DMS153 treated with DMSO at 0.1 percent for 48 hours (cell line): Measurements from ENCODE around the gene BCAM.
"Not testable (repeated sequence)": the region's sequence is repeated elsewhere in the genome, so short reads cannot be mapped to it uniquely, and the experiment has no call there.

Experiments used
- DNase-seq: peaks from one replicate; lab custom pipeline; 2025; ENCODE audit not compliant: unreplicated experiment; lab: John Stamatoyannopoulos, UW

Gene BCAM

DNA sequence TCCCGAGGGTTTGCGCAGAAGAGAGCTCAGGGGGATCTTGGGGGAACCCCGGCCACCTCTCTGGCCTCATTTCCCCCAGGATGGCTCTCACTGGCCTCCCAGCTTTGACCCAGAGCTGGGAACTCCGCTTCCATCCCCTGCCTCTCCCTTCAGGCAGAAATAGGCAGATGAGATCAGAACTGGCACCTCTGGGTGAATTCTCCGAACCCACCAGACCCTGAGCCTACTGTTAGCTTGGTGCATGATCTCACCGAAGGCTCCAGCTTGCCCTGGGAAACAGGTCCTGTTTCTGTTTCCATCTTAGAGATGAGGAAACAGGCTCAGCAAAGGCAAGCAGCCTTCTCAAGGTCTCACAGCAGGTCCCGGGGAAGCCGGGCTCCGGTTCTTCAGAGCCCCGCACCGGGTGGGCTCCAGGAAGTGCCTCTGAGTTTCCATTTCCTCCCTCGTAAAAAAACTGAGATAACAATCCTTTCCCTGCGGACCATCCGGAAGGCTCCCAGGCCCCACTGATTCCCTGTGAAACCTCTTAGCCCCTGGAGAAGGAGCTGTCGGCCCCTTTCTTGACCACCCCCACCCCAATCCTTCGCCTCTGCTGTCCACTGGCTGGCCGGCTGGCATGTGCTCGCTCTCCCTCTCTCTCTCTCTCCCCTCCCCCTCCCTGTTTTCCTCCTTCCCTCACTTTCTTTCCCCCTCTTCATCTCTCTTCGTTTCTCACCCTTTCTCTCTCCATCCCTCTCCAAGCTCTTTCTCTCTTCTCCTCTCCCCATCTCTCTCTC is 39.3 kb downstream of the BCAM start:
- no peak for DNase-seq

DNA sequence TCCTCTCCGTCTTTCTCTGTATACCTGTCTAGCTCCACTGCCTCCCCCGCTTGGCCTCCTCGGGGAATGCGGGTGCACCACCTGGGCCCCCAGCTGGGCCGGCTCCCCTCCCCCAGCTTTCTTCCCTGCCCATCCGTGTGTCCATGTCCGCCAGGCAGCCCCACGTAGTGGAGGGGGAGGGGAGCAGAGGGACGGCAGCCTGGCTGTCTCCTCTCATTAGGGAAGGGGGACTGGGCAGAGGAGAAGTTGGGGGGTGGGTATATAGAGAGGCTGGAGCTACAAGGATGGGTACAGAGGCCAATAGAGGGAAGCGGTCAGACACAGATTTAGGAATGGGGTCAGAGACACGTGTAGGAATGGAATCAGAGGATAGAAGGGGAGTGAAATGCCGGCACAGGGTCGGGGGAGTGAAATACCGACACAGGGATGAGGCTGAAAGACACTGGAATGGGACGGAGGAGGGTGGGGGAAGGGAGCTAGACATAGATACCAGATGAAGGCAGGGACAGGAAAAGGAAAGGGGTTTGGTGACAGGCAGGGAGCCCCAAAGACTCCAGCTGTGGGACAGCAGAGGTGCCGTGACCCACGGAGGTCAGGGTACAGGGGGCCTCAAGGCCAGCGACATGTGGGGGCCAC is 40.0 kb downstream of the BCAM start:
- DNase-seq, result no peak

DNA sequence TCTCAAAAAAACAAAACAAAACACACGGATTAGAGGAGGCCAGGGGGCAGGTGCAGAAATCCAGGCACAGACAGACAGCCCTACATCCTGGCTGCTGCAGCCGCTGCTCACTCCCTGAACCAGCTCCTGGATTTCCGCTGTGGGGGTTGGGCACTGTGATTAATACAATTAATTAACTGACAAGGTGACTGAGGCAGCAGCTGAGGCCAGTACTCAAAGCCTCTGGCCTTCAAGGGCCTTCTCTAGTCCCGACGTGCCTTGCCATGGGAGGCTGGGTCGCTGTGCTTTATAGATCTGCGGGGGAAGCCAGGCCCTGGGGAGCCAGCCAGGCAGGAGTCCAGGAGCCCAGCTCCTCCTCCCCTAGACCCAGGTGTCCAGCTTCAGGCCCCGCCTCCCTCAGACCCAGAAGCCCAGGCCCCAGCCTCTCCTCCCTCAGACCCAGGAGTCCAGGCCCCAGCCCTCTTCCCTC is 41.8 kb downstream of the BCAM start:
- DNase-seq, result no peak

- DNase-seq, result no peak
These were observed 42.5 kb downstream of the BCAM start for GRCh38 chr19:44851427-44851826.

- DNase-seq, result no peak
These were observed 46.7 kb downstream of the BCAM start for GRCh38 chr19:44855606-44856005.

GRCh38 chr19:44856421-44857083 is 47.6 kb downstream of the BCAM start:
- no peak for DNase-seq

DNA sequence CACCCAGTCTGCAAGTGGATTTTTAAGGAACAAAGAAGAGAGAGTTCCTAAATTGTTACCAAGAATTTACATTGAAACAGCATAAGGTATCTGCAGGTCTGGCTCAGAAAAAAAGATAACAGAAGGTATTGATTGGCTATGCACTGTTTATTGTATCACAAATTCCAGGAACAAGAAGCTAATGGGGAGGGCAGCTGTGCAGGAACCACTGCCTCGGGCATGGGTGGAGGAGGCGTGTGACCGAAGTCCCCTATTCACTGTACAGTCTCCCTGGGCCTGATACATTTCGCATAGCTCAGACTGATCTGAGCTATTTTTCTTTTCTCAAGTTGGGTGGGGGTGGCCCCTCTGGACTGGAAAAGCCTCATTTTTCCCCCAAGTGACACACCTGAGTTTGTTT is 48.9 kb downstream of the BCAM start:
- no peak for DNase-seq

- not testable (repeated sequence) for DNase-seq
These were observed 52.7 kb downstream of the BCAM start for GRCh38 chr19:44861576-44861975.

- DNase-seq, result no peak
These were observed 55.1 kb downstream of the BCAM start for GRCh38 chr19:44863990-44864389.

DNA sequence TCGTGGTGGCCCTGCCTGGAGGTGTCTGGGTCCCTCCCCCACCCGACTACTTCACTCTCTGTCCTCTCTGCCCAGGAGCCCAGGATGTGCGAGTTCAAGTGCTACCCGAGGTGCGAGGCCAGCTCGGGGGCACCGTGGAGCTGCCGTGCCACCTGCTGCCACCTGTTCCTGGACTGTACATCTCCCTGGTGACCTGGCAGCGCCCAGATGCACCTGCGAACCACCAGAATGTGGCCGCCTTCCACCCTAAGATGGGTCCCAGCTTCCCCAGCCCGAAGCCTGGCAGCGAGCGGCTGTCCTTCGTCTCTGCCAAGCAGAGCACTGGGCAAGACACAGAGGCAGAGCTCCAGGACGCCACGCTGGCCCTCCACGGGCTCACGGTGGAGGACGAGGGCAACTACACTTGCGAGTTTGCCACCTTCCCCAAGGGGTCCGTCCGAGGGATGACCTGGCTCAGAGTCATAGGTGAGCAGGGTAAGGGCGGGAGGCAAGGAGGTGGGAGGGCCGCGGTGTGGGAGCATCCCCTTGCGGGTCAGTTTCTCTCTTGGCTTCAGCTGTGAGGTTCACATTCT is 56.4 kb downstream of the BCAM start:
- DNase-seq, result no peak

- no peak for DNase-seq
These were observed 57.8 kb downstream of the BCAM start for GRCh38 chr19:44866664-44867063.

GRCh38 chr19:44867578-44867977 is 58.7 kb downstream of the BCAM start:
- no peak for DNase-seq

DNA sequence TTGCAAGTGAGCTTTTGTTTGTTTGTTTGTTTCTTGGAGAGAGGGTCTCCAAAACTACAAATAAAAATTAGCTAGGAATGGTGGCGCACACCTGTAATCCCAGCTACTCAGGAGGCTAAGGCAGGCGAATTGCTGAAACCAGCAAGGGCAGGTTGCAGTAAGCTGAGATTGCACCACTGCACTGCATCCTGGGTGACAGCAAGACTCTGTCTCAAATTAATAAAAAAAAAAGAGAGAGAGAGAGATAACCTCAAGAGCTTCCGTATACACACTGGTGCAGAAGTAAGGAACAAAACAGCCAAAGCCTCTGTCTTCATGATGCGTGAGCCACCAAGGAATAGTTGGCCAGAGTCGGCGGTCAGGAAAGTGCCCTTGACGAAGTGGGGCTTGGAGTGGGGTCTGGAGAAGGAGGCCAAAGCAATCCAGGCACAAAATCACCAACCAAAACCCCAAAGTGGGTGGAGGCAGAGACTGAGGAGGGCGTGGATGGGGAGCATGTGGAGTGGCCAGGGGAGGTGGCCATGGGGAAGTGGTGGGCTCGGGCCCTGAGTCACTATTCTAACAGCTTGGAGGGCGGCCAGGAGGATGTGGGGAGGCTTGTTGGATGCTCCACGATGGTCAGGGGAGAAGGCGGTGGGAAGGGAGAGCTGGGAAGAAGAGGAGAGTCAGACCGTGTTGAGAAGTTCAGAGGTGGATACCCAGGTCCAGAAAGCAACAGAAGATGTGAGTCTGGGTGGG is 61.0 kb downstream of the BCAM start:
- DNase-seq, result no peak
